Measurements from ENCODE around the gene PDSS2.
A peak's percentile ranks its signal among the peaks of the same experiment; 100 is the strongest.
"Not testable (repeated sequence)": the region's sequence is repeated elsewhere in the genome, so short reads cannot be mapped to it uniquely, and the experiment has no call there.

Gene PDSS2

DNA sequence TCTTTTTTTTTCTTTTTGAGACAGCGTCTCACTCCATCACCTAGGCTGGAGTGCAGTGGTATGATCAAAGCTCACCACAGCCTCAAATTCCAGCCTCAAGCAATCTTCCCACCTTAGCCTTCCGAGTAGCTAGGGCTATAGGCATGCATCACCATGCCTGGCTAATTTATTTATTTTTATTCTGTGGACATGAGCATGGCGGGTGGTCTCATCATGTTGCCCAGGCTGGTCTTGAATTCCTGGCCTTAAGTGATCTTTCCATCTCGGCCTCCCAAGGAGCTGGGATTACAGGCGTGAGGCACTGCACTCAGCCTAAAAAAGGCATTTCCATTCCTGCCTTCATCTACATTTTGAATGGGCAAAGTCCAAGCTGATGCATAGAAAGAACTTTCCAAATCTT lies 287.9 kb downstream of the PDSS2 start:
- no peak overlapping the region for H3K4me3 Mint-ChIP-seq
- TF ChIP-seq, protein P1, sequence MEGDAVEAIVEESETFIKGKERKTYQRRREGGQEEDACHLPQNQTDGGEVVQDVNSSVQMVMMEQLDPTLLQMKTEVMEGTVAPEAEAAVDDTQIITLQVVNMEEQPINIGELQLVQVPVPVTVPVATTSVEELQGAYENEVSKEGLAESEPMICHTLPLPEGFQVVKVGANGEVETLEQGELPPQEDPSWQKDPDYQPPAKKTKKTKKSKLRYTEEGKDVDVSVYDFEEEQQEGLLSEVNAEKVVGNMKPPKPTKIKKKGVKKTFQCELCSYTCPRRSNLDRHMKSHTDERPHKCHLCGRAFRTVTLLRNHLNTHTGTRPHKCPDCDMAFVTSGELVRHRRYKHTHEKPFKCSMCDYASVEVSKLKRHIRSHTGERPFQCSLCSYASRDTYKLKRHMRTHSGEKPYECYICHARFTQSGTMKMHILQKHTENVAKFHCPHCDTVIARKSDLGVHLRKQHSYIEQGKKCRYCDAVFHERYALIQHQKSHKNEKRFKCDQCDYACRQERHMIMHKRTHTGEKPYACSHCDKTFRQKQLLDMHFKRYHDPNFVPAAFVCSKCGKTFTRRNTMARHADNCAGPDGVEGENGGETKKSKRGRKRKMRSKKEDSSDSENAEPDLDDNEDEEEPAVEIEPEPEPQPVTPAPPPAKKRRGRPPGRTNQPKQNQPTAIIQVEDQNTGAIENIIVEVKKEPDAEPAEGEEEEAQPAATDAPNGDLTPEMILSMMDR (IDR thresholded peaks at IDR 0.05): no peak
- no peaks in the 10 kb centered on the region for H3K27me3 Mint-ChIP-seq (ENCODE audit: low read depth, poor library complexity)
- no peak overlapping the region for H3K27ac Mint-ChIP-seq
- no peaks in the 10 kb centered on the region for H3K4me1 Mint-ChIP-seq
- H3K9me3 Mint-ChIP-seq: peaks cover 39% of the 10 kb centered on the region
- peaks cover 33% of the 10 kb centered on the region for H3K36me3 Mint-ChIP-seq (ENCODE audit: low read depth)
- DNase-seq: no peak

DNA sequence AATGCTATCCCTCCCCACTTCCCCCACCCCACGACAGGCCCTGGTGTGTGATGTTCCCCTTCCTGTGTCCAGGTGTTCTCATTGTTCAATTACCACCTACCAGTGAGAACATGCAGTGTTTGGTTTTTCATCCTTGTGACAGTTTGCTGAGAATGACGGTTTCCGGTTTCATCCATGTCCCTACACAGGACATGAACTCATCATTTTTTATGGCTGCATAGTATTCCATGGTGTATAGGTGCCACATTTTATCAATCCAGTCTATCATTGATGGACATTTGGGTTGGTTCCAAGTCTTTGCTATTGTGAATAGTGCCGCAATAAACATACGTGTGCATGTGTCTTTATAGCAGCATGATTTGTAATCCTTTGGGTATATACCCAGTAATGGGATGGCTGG lies 295.1 kb downstream of the PDSS2 start:
- H3K27ac Mint-ChIP-seq; H3K4me3 Mint-ChIP-seq; DNase-seq; H3K36me3 Mint-ChIP-seq (ENCODE audit: low read depth); H3K4me1 Mint-ChIP-seq; H3K27me3 Mint-ChIP-seq (ENCODE audit: low read depth, poor library complexity): not testable (repeated sequence)
- H3K9me3 Mint-ChIP-seq: peaks cover 14% of the 10 kb centered on the region

- H3K4me1 Mint-ChIP-seq: peaks cover 5% of the 10 kb centered on the region
- no peaks in the 10 kb centered on the region for H3K36me3 Mint-ChIP-seq (ENCODE audit: low read depth)
- H3K9me3 Mint-ChIP-seq: no peaks in the 10 kb centered on the region
- H3K4me3 Mint-ChIP-seq: no peak overlapping the region
- DNase-seq: no peak
- H3K27me3 Mint-ChIP-seq (ENCODE audit: low read depth, poor library complexity): no peaks in the 10 kb centered on the region
- TF ChIP-seq, protein P1 (IDR thresholded peaks at IDR 0.05): no peak
- H3K27ac Mint-ChIP-seq: no peak overlapping the region
These were observed 297.8 kb downstream of the PDSS2 start for GRCh38 chr6:107161521-107161920.

- DNase-seq: no peak
- Mint-ChIP-seq H3K36me3 (ENCODE audit: low read depth) (no peaks in the 10 kb centered on the region), H3K4me1 (peaks cover 39% of the 10 kb centered on the region), H3K4me3 (no peak overlapping the region), H3K27ac (peak overlapping the region; percentile 53), H3K27me3 (ENCODE audit: low read depth, poor library complexity) (no peaks in the 10 kb centered on the region), H3K9me3 (no peaks in the 10 kb centered on the region)
- TF ChIP-seq, protein P1 (IDR thresholded peaks at IDR 0.05): no peak
These were observed 302.7 kb downstream of the PDSS2 start for GRCh38 chr6:107156617-107157016.

GRCh38 chr6:107154801-107155160 lies 304.6 kb downstream of the PDSS2 start:
- H3K36me3 Mint-ChIP-seq (ENCODE audit: low read depth): no peaks in the 10 kb centered on the region
- TF ChIP-seq, protein P1 (IDR thresholded peaks at IDR 0.05): no peak
- DNase-seq: no peak
- peak overlapping the region; percentile 59 for H3K4me3 Mint-ChIP-seq
- H3K9me3 Mint-ChIP-seq: no peaks in the 10 kb centered on the region
- peaks cover 49% of the 10 kb centered on the region for H3K4me1 Mint-ChIP-seq
- H3K27me3 Mint-ChIP-seq (ENCODE audit: low read depth, poor library complexity): no peaks in the 10 kb centered on the region
- H3K27ac Mint-ChIP-seq: peak overlapping the region; percentile 36

DNA sequence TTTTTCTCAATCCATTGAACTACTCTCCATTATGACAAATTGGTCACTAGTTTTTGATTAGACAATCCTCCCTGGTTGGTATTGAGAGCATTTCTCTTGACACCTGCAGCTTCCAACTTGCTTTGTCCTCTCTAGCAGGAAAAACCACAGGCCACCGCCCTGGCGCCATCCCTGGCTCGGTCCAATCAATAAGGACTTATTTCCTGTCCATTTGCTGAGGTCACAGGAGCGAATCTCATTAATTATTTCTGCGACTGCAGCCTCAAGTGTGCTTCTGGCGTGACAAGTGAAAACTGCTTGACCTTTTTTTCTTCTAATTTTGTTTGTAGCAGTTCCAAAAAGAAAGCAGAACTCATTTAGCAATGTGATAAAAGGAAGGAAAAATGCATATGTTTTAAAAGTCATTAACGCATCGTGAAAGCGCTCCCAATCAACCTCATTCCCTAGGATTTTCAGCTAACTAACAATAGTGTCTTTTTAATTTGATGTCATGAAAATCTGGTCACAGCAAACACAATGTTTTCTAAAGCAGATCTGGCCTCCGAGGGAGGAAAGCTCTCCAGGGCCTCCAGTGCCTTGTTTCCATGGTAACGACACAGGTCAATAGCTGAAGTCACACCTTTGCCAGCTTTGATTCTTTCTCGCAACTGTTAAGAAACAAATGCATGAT lies 305.1 kb downstream of the PDSS2 start:
- no peaks in the 10 kb centered on the region for H3K27me3 Mint-ChIP-seq (ENCODE audit: low read depth, poor library complexity)
- DNase-seq: peak; percentile 20
- no peaks in the 10 kb centered on the region for H3K9me3 Mint-ChIP-seq
- TF ChIP-seq, protein P1 (IDR thresholded peaks at IDR 0.05): no peak
- peak overlapping the region; percentile 59 for H3K4me3 Mint-ChIP-seq
- peak overlapping the region; percentile 36 for H3K27ac Mint-ChIP-seq
- H3K36me3 Mint-ChIP-seq (ENCODE audit: low read depth): no peaks in the 10 kb centered on the region
- peaks cover 49% of the 10 kb centered on the region for H3K4me1 Mint-ChIP-seq
